C4-2B (cell line): ENCODE data around the gene NFYB.

Experiments
- H3K27ac ChIP-seq: fragments of 450-650 bp; 2 replicates; pipeline ENCODE4 v1.5.1; 2017
- ZFX ChIP-seq: fragments of 450-650 bp; IDR thresholded peaks from 2 replicates; pipeline ENCODE4 v1.6.1; 2017
- TF ChIP-seq, protein P1 (sequence below): fragments of 450-650 bp; conservative IDR thresholded peaks from 2 replicates; pipeline ENCODE4 v1.5.1; 2017; ENCODE audit warnings: mild to moderate bottlenecking

Gene NFYB

DNA sequence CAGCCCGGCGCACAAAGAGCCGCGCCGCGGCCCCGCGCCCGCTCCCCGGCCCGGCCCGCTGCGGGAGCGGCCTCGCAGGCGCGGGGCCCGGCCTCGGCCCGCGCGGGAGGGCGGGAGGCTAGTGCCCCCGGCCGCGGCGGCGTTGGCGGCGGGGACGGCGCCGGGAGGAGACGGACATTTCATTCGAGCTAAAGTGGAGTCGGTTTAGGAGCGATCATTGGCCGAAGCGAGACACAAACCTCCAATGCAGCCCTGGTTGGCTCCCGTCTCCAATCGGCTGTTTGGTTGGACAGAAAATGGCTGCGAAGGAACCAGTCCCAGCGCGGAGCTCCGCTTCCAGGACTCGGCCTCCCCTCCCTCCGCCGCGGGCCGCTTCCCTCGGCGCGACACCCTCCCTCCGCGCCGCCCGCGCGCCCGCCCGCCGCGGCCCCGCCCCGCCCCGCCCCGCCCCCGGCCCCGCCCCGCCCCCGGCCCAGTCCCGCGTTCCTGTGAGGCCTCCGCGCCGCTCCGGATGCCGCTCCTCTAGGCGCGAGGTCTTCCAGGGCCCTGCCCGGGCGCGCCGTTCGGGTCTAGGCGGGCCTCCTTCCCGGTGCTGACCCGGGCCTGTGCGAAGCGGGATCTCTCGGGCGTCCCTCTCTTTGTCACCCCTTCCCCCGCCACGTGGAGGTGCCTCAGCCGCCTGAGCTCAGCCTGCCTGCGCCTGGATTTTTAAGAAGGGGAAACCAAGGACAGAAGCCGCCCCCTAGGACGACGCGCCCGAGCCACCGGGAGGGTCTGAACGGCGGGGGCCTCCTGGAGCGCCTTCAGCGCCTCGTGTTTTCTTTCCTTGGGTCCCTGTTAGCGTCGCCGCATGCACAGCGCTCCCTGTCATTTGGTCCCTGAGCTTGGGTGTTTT, at the start of gene NFYB:
NFYB (minus strand) TSS at position 309 of the 895 bp plus-strand sequence. CDS start 2,757 bp downstream, outside the sequence.
- peak within 1 kb of the TSS; percentile 98 for H3K27ac ChIP-seq
- TF ChIP-seq, protein P1, sequence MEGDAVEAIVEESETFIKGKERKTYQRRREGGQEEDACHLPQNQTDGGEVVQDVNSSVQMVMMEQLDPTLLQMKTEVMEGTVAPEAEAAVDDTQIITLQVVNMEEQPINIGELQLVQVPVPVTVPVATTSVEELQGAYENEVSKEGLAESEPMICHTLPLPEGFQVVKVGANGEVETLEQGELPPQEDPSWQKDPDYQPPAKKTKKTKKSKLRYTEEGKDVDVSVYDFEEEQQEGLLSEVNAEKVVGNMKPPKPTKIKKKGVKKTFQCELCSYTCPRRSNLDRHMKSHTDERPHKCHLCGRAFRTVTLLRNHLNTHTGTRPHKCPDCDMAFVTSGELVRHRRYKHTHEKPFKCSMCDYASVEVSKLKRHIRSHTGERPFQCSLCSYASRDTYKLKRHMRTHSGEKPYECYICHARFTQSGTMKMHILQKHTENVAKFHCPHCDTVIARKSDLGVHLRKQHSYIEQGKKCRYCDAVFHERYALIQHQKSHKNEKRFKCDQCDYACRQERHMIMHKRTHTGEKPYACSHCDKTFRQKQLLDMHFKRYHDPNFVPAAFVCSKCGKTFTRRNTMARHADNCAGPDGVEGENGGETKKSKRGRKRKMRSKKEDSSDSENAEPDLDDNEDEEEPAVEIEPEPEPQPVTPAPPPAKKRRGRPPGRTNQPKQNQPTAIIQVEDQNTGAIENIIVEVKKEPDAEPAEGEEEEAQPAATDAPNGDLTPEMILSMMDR = no peak
- TF ChIP-seq ZFX = peak; percentile 84

DNA sequence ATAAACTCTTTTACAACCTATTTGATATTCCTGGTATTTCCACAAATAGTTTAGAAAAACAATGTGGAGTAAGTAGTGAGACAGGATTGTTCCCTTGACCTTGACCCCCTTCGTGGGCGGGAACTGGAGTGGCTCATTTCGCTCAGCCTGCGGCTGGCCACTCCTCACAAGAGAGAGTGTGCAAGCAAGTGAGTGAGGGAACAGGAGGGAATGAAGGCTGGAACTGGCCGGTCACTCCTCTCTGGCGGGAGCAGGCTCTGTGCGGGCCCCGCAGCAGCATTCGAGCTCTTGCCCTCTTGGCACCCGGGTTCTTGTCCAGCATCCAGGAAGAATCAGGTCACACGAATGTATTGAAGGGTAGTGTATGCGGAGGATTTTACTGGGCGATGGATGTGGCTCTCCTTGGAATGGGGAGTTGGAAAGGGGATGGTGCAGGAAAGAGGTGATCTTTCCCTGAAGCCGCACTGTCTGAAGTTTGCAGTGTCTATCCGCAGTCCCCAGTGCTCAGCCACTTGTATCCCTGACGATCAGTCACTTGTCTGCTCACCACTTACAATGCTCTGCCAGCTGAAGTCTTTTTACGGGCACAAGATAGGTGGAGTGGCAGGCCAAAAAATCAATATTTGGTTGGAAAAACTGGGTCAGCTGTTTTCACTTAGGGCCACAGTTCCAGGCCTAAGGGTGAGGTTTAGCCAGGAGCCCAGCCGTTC, 49.6 kb upstream of the NFYB start:
- TF ChIP-seq, protein P1 = no peak
- TF ChIP-seq ZFX = no peak
- H3K27ac ChIP-seq = no peak overlapping the region

DNA sequence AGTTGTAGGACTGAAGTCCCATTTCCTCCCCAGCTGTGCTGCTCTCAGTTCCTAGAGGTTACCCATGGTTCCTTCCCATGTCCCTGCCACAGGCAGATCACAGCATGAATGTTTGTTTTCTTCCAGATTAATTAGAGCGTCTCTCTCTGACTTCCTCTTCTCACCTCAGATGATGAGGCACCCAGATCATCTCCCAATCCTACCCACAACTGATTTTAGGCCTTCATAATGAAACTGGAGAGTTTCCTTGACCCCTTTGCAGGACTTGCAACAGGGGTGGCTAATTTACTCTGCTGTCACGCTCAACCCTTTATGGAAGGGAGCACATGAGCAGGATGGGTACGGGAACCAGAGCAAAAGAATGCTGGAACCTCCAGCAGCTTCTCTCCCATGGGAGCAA, 45.4 kb upstream of the NFYB start:
- no peak overlapping the region for H3K27ac ChIP-seq
- TF ChIP-seq, protein P1 = no peak
- no peak for TF ChIP-seq ZFX

DNA sequence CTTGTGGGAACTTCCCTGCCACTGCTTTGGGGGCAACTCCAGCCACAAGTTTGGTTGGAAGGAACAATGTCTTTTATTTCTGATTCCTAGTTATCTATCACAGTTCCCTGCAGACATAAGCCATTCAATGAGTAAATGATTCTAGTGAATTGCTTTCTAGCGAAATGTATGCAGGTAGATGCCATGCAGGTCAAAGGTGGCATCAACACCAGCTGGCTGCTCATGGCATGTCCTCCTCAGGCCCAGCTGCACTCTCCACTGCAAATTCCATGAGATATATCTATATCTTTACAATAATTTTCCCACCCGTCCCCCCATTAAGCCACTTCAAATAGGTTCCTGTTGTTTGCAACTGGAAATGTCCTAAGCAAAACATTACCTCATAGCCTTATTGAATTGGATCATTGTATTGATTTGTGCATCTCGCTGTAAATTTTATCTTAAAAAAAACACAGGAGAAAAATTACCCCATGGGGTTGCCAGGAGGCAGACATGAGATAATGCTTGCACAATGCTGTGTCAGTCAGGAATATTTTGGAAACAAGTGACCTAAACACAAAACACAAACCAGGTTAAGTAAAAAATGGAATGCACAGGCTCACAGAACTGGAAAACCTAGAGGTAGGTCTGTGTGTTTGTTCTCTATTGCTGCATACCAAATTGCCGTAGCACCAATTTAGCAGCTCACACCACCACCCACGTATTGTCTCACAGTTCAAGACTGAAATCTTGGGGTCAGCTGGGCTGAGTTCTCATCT, 44.8 kb upstream of the NFYB start:
- TF ChIP-seq, protein P1 = no peak
- H3K27ac ChIP-seq = no peak overlapping the region

DNA sequence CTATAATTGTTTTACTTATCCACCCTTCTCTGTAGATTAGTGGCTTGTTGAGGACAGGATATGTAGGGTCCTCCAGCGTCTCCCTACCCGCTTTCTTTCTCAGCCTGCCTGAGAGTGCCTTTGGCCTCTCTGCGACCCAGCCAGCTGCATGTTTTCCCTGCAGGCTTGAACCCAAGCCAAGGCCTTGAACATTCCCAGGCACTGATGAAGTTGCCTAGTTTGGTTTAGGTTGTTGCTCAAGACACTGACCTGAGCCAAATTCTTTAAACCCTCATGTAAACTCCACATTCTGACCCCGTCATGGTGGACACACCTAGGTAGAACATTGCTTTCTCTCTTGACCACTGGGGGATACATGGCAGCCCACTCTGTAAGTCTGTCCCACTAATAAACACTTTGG, 44.1 kb upstream of the NFYB start:
- H3K27ac ChIP-seq = no peak overlapping the region
- TF ChIP-seq ZFX = no peak
- TF ChIP-seq, protein P1 = no peak

DNA sequence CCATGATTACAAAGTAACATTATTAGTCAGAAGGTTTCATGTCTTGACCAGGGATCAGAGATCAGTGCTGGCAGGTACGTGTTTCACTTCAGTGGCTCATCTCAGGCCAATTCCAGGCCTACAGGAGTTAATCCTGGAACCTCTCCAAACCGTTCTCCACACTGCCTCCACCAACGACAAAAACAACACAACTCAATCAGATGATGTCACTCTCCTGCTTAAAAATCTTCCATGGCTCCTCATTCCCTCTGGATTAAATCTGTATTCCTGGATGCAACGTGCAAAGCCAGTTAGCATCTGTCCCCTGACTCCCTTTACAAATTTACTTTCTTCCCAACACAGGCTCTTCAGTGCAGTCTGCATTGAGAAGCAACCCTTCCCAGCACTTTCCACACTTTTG, 43.3 kb upstream of the NFYB start:
- no peak overlapping the region for H3K27ac ChIP-seq
- TF ChIP-seq, protein P1 = no peak
- no peak for TF ChIP-seq ZFX

DNA sequence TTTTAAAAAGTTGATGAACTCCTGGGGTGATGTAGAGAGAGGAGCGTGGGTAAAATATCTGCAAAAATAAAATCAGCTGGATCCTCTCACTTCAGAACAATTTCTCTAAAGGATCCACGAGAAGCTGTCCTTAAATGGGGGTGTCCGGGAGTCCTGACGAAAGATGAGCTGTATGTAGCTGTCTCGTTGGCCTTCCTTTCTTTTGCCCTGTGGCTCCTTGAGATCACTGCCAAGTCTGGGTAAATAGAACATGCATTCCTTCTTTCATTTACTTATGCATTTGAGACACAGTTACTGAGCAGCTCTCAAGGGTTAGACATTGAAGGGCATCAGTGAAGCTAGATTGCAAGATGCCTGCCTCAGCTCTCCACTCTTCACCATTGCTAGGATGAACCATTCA, 42.4 kb upstream of the NFYB start:
- H3K27ac ChIP-seq = no peak overlapping the region
- TF ChIP-seq, protein P1 = no peak
- TF ChIP-seq ZFX = no peak
